Activated B cell treated with CpG ODN at 0.5 μM for 24 hours (primary cell): ENCODE data around the gene CTSL. TPM values are rescaled to one million over a fixed set of nuclear protein-coding genes. Genes with fewer than 3 reads are reported as not detected.

Source experiments
- ATAC-seq: fragments of 200-7000 bp; cut with Tn5 transposase; one replicate; pipeline ENCODE4 v1.10.0; 2021; ENCODE audit warnings: low read depth, mild to moderate bottlenecking, moderate library complexity
- CTCF ChIA-PET: fragments of 350-600 bp; sonication (Branson Sonifier 250); formaldehyde crosslinking; loops from one replicate; lab custom pipeline; 2021; ENCODE audit warnings: antibody characterized with exemption; lab: Charles Lee
- POLR2A ChIA-PET: fragments of 350-600 bp; sonication (Branson Sonifier 250); formaldehyde crosslinking; loops from one replicate; lab custom pipeline; 2021; ENCODE audit warnings: antibody characterized with exemption; lab: Charles Lee
- DNase-seq: peaks from one replicate; pipeline ENCODE4 v3.0.0; 2022
- H3K27ac Mint-ChIP-seq: one replicate; pipeline ENCODE4 v1.8.0; 2020; ENCODE audit warnings: mixed read lengths
- H3K27me3 Mint-ChIP-seq: one replicate; pipeline ENCODE4 v1.8.0; 2021; ENCODE audit warnings: mixed read lengths
- H3K36me3 Mint-ChIP-seq: one replicate; pipeline ENCODE4 v1.8.0; 2021; ENCODE audit warnings: low read depth, mixed read lengths
- H3K4me1 Mint-ChIP-seq: one replicate; pipeline ENCODE4 v1.8.0; 2021; ENCODE audit warnings: mixed read lengths
- H3K4me3 Mint-ChIP-seq: one replicate; pipeline ENCODE4 v1.8.0; 2020; ENCODE audit warnings: mild to moderate bottlenecking, mixed read lengths
- H3K9me3 Mint-ChIP-seq: one replicate; pipeline ENCODE4 v1.8.0; 2020; ENCODE audit warnings: mixed read lengths
- CTCF ChIP-seq: fragments of 200-600 bp; IDR thresholded peaks from one replicate; pipeline ENCODE4 v1.8.0; 2022; ENCODE audit warnings: antibody characterized with exemption, mild to moderate bottlenecking
- intact Hi-C: fragments of 100-400 bp; cut with micrococcal nuclease; formaldehyde crosslinking; loops from one replicate; pipeline ENCODE4 v1.15.1; 2024
- total RNA-seq: library from RNA; stranded (reverse); gene quantifications from 2 replicates; pipeline ENCODE4 v1.2.3, GENCODE V29; 2022

CTSL gene
- total RNA-seq, 1 donor from 2014 or later = 0.49 TPM

- Mint-ChIP-seq H3K27ac (no peak overlapping the region), H3K9me3 (no peaks in the 10 kb centered on the region), H3K27me3 (peaks cover 3% of the 10 kb centered on the region), H3K4me3 (no peak overlapping the region), H3K4me1 (no peaks in the 10 kb centered on the region), H3K36me3 (no peaks in the 10 kb centered on the region)
- no peak for TF ChIP-seq CTCF
- ChIA-PET POLR2A (no interaction called here), CTCF (no interaction called here)
- no peak for ATAC-seq
- no peak for DNase-seq
- intact Hi-C loops = no loop called here
These were observed 45.5 kb downstream of the CTSL start for GRCh38 chr9:87771316-87772006.

GRCh38 chr9:87776481-87777379, 50.8 kb downstream of the CTSL start:
- H3K27me3 Mint-ChIP-seq = peaks cover 5% of the 10 kb centered on the region
- H3K9me3 Mint-ChIP-seq = peaks cover 2% of the 10 kb centered on the region
- DNase-seq (no peak), ATAC-seq (no peak)
- no peak for TF ChIP-seq CTCF
- ChIA-PET CTCF (no interaction called here), POLR2A (no interaction called here)
- intact Hi-C loops = no loop called here
- H3K36me3 Mint-ChIP-seq = no peaks in the 10 kb centered on the region
- H3K4me1 Mint-ChIP-seq = no peaks in the 10 kb centered on the region
- H3K4me3 Mint-ChIP-seq = no peak overlapping the region
- no peak overlapping the region for H3K27ac Mint-ChIP-seq

- no peak for TF ChIP-seq CTCF
- CTCF ChIA-PET = no interaction called here
- H3K27ac Mint-ChIP-seq = no peak overlapping the region
- H3K4me1 Mint-ChIP-seq = no peaks in the 10 kb centered on the region
- H3K27me3 Mint-ChIP-seq = peaks cover 2% of the 10 kb centered on the region
- POLR2A ChIA-PET = no interaction called here
- no peaks in the 10 kb centered on the region for H3K36me3 Mint-ChIP-seq
- H3K4me3 Mint-ChIP-seq = no peak overlapping the region
- peaks cover 2% of the 10 kb centered on the region for H3K9me3 Mint-ChIP-seq
- DNase-seq (no peak), ATAC-seq (no peak)
- intact Hi-C loops = no loop called here
These were observed 53.1 kb downstream of the CTSL start for GRCh38 chr9:87778996-87779395.

Other genes with a start within 250 kb of the CTSL start
- 1.0 and 1.5 TPM in 2 replicates for gene DAPK1, start 228.3 kb upstream of the CTSL start, total RNA-seq
- gene SPATA31E1, start 156.8 kb downstream of the CTSL start, total RNA-seq = not detected in 2 replicates
- gene SPATA31C1, start 191.8 kb downstream of the CTSL start, total RNA-seq = not detected in 2 replicates
- 0.51 and 0.55 TPM in 2 replicates for gene CDK20, start 248.4 kb downstream of the CTSL start, total RNA-seq